GM19468 (cell line): ENCODE measurements around the gene CABP5.
"Not testable (repeated sequence)": the region's sequence is repeated elsewhere in the genome, so short reads cannot be mapped to it uniquely, and the experiment has no call there.

ENCODE experiments used
- ATAC-seq: cut with Tn5 transposase; IDR thresholded peaks from one replicate; pipeline ENCODE4 v1.9.1; 2021; ENCODE audit warnings: mild to moderate bottlenecking, moderate library complexity, moderate number of reproducible peaks; ENCODE audit not compliant: unreplicated experiment; ENCODE audit errors: extremely low read depth

Gene CABP5

DNA sequence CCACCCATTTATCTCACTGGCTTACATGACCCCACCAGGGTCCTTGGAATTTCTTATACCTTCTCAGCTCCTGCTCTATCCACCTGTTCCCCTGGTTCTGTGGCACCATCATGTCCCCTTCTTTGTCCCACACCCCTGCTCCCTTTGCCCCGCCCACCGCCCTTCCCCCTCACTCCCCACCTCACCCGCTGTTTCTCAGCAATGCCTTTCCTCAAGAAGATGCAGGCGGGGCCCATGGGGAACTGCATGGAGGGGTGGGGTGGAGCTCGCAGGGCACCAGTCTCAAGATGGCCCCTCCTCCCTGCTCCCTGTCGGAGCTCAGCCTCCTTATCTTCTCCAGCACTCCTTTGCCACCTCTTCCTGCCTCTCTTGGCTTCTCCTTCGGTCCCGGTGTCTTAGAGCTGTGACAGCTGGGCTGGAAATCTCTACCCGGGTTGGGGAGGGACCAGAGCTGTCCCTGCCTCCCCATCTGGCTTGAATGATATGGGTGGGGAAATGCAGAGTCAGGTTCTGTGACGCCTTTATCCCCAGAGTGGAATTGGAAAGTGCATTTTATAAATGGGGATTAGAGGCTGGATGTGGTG, at the start of gene CABP5:
Gene CABP5, minus strand, starts transcription at position 405 of the 584 bp plus-strand sequence. Its CDS starts 157 bp downstream, at position 248.
- ATAC-seq: no peak

DNA sequence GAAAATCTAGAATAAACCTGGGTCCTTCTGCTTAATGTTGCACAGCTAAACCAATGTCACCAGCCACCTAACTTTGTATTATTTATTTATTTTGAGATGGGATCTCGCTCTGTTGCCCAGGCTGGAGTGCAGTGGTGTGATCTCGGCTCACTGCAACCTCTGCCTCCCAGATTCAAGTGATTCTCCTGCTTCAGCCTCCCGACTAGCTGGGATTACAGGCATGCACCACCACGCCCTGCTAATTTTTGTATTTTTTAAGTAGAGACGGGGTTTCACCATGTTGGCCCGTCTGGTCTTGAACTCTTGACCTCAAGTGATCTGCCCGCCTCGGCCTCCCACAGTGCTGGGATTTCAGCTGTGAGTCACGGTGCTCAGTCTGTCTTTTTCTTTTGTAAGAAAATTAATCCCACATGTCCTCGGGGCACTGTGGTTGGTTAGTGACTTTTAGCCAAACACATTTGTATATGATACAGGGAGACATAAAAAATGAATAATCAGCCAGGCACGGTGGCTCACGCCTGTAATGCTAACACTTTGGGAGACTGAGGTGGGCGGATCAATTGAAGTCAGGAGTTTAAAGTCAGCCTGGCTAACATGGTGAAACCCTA, 47.3 kb upstream of the CABP5 start:
- ATAC-seq: not testable (repeated sequence)

GRCh38 chr19:48090281-48090802, 46.5 kb upstream of the CABP5 start:
- ATAC-seq: no peak

DNA sequence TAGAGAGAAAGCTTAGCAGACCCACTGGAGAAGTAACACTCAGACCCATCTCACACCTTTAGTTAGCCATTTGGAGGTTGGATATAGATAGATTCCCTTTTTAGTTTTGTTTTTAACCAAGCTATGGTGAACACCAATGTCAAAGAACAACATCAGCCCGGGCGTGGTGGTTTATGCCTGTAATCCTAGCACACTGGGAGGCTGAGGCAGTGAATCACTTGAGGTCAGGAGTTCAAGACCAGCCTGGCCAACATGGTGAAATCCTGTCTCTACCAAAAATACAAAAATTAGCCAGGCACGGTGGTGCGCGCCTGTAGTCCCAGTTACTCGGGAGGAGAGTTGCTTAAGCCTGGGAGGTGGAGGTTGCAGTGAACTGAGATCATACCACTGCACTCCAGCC, 45.1 kb upstream of the CABP5 start:
- ATAC-seq: not testable (repeated sequence)

GRCh38 chr19:48085904-48086864, 42.3 kb upstream of the CABP5 start:
- ATAC-seq: no peak

DNA sequence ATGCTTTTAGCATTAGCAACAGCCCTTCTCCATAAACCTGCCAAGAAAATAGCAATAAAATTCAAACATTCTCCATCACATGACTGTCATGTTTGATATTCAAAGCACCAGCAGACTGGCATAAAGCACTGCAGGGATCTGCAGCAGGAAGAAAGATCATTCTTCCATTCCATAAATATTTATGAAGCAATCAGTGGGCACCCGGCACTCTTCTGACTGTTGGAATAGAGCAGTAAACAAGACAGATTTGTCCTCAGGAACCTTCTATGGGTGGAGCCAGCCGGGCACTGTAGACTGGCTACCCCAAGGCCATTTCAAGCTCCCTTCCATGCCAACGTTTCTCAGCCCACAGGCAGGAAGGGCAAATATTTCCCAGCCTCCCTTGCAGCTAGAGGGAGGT, 41.2 kb upstream of the CABP5 start:
- no peak for ATAC-seq

GRCh38 chr19:48081106-48081505, 37.2 kb upstream of the CABP5 start:
- no peak for ATAC-seq

DNA sequence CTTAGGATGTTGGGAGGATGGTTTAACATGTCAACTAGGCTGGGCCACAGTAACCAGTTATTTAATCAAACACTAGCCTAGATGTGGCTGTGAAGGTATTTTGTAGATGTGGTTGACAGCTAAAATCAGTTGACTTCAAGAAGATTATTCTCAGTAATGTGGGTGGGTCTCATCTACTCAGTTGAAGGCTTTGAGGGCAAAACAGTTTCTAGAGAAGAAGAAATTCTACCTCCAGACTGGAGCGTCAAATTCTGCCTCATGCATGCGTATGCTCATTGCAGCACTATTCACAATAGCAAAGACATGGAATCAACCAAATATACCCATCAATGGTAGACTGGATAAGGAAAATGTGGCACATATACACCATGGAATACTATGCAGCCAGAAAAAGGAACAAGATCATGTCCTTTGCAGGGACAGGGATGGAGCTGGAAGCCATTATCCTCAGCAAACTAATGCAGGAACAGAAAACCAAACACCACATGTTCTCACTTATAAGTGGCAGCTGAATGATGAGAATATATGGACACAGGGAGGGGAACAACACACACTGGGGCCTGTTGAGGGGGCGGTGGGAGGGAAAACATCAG, 26.4 kb upstream of the CABP5 start:
- not testable (repeated sequence) for ATAC-seq

GRCh38 chr19:48069435-48069834, 25.6 kb upstream of the CABP5 start:
- ATAC-seq: no peak

DNA sequence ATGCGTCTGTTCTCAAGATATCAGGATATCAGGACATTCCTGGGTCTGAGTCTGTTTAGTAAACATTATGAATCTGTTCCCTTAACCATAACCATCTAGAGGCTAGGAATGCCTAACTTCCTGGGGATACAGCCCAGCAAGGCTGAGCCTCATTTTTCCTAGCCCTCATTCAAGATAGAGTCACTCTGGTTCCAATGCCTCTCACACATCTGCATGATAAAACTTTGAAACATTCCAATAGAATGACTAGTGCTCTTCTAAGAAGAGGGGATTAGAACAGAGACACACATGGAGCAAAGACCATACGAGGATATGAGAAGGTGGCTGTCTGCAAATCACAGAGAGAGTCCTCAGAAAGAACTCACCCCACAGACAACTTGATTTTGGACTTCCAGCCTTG, 20.6 kb upstream of the CABP5 start:
- no peak for ATAC-seq

DNA sequence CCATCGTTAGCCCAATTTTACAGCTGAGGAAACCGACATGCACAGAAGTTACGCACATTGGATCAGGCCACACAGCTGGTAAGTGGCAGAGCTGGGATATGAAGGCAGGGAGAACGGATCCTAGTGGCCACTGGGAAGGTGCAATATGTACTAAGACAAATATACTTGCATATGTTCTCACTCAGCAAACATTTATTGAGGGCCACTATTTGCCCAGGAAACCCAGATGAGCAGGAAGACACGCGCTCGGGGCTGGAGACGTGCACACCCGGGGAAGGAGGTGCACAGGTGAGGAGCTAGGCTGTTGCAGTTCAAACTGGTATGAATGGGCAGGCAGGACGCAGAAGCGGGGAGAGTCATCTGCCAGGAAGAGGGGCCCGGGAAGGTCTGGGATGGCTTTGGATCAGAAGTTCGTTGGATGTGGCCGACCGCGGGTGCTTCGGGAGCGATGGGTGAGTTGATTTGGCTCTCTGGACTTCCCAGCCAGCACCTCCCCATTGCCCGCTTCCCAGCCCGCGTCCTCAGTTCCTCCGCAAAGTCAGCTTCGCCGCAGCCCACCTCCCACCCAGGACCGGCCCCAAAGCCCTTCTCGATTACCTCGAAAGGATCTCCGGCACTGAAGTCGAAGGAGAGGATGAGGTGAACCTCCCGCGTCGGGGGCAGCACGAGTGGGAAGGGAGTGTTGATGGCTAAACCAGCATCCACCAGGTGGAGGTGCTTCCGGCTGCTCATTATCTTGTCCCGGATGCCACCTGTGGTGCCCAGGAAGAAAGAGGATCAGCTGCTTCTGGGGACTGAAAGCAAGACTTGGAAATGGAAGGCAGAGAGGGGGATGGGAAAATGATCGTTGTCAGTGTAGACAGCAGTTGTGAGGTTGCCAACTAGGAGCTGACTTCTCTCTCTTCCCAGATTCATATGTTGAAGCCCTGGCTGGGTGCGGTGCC, 17.8 kb upstream of the CABP5 start:
- ATAC-seq: no peak

DNA sequence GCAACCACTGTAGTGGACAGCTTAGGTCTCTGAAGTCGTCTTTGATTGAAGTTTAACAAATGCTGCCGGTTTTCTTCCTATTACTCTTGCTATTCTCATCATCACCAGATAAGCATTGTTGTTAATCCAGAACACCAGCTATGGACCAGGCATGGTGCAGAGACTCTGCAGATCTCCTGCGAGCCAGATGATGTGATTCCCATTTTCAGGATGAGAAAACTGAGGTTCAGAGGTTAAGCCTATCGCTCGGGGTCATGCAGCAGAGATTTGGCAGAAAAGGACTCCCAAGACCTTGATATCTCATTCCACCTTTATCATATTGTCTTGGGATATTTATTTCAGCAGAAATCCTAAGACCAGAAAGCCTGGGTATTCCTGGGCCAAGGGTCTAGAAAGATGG, 16.5 kb upstream of the CABP5 start:
- ATAC-seq: no peak

DNA sequence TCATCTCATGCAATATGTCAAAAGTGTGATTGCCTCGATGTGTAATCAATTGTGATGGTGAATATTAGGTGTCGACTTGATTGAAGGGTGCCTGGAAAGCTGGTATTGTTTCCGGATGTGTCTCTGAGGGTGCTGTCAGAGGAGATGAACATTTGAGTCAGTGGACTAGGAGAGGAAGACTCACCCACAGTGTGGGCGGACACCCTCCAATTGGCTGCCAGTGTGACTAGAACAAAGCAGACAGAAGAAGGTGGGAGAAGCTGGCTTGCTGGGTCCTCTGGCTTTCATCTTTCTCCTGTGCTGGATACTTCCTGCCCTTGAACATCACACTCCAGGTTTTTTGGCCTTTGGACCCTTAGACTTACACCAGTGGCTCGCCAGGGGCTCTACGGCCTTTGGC, 15.5 kb upstream of the CABP5 start:
- no peak for ATAC-seq

DNA sequence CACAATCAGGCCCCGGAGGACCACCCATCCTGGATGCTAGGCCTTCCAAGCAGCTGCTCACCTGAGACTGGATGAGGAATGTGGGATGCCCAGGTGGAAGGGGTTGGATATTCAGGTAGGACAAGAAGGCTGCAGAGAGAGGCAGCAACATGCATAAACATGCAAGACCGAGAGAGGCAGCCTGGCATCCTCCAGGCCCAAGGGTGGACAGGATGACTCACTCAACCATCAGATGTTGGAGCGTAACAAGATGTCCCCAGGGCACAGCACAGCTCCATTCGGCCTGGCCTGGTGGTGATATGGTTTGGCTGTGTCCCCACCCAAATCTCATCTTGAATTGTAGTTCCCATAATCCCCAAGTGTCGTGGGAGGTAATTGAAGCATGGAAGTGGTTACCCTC, 10.0 kb upstream of the CABP5 start:
- ATAC-seq: no peak

DNA sequence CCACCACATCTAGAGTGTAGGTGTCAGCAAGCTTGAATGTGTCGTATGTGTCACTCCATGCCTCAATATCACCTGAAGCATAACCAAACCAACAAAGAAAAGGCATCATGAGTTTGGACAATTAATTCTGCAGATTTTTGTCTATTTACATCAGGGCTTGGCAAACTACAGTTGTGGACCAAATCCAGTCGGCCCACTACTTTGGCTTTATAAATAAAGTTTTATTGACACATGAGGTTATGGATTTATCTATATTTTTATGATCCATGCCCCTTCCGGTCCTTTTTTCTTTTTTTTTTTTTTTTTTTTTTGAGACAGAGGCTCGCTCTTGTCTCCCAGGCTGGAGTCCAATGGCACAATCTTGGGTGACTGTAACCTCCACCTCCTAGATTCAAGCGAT, 9.2 kb upstream of the CABP5 start:
- no peak for ATAC-seq

GRCh38 chr19:48051335-48052033, 7.6 kb upstream of the CABP5 start:
- no peak for ATAC-seq

DNA sequence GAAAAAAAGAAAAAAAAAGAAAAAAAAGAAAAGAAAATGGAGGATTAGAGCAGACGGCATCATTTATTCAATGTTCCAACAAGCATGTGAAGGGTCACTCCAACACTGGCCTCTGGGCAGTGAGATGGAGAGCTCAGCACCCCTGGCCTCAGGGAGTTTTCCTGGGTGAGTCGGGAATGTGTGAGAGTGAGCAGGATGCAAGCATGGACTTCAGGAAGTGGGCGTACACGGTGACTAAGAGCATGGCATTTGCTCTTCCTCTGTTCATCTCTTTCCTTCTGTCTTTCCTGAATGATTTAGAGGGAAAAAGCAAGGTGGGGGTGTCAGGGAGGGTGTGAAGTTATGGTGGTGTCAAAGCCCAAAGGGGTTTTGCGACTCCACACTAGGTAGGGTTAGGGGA, 682 bp upstream of the CABP5 start:
- ATAC-seq: no peak

DNA sequence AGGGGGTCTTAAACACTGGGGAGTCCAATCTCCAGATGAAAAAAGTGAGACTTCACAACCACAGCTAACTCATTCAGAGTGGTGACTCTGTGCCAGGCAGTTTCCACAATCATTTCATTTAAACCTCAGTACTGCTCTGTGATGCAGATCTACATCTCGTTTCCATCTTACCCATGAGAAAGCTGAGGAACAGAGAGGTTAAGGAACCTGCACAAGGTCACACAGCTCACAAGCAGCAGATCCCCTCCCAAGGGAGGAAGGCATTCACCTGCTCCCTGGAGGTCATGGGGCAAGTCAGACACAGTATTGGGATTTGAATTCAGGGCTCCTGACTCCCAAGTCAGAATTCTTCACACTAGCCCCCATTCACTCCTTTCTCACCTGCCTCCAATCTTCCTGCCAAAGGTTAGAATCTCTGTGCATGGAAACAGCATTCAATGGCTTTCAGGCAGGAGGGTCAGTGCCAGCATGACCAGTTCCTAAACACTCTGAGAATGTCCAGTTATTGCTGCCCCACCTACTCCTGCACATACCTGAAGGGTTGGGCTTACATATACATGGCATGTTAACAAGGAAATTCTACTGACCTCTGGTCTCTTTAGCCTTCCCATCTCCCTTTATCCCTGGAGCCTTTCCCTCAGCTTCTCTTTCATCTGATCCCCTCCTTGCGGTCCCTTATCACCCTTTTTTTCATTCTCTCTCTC, 1.9 kb downstream of the CABP5 start:
- no peak for ATAC-seq
